Stimulated activated CD4-positive, alpha-beta T cell treated with anti-CD3 and anti-CD28 coated beads, Interleukin-4, amount 100 ng/mL, for 4 hours (primary cell): ENCODE measurements around the gene CD4.

ENCODE experiments used
- DNase-seq, 2 experiments: peaks; one replicate each; pipeline ENCODE4 v3.0.0-alpha.2; 2020

CD4 gene

GRCh38 chr12:6765634-6766581, 23.4 kb upstream of the CD4 start, which contains the start of gene PTMS:
PTMS (plus strand) TSS chr12:6766363; CDS start chr12:6766706, 343 bp downstream.
- peak in 1 of 2 experiments; percentile 37 for DNase-seq

- DNase-seq = peak; percentile 22 to 58
Measured at GRCh38 chr12:6766651-6767349, 22.5 kb upstream of the CD4 start.

GRCh38 chr12:6767353-6768319, 21.7 kb upstream of the CD4 start:
- no peak for DNase-seq

GRCh38 chr12:6768437-6768914, 20.9 kb upstream of the CD4 start:
- DNase-seq = no peak

- no peak for DNase-seq
Measured at GRCh38 chr12:6768990-6769389, 20.3 kb upstream of the CD4 start.

GRCh38 chr12:6769666-6770065, 19.7 kb upstream of the CD4 start:
- DNase-seq = no peak

GRCh38 chr12:6770094-6770493, 19.2 kb upstream of the CD4 start:
- DNase-seq = no peak

GRCh38 chr12:6770600-6770999, 18.7 kb upstream of the CD4 start:
- no peak for DNase-seq

GRCh38 chr12:6771091-6771495, 18.2 kb upstream of the CD4 start:
- DNase-seq = no peak

- no peak for DNase-seq
Measured at GRCh38 chr12:6771509-6772330, 17.6 kb upstream of the CD4 start.

- DNase-seq = peak; percentile 68 to 77
Measured at GRCh38 chr12:6772331-6772695, 17.0 kb upstream of the CD4 start, which contains the start of gene LAG3. LAG3 (plus strand) TSS chr12:6772520; CDS start chr12:6772853, 333 bp downstream.

- DNase-seq = no peak
Measured at GRCh38 chr12:6772726-6773589, 16.4 kb upstream of the CD4 start.

GRCh38 chr12:6773590-6774351, 15.6 kb upstream of the CD4 start:
- DNase-seq = peak; percentile 48 to 83

GRCh38 chr12:6774499-6775062, 14.7 kb upstream of the CD4 start:
- no peak for DNase-seq

- no peak for DNase-seq
Measured at GRCh38 chr12:6775185-6776174, 13.8 kb upstream of the CD4 start.

- DNase-seq = no peak
Measured at GRCh38 chr12:6777386-6777785, 11.9 kb upstream of the CD4 start.

- no peak for DNase-seq
Measured at GRCh38 chr12:6778217-6778573, 11.1 kb upstream of the CD4 start.
